AG09319 (cell line): ENCODE results near the gene AMFR.

ENCODE experiments used
- DNase-seq: peaks from one replicate; pipeline ENCODE4 v3.0.0-alpha.2; 2010; ENCODE audit warnings: low read depth; ENCODE audit errors: extremely low read depth
- TF ChIP-seq, protein P1 (sequence below): IDR thresholded peaks from 2 replicates; pipeline ENCODE4 v1.5.1; 2011; ENCODE audit warnings: low read depth, mild to moderate bottlenecking, inconsistent platforms, low read length, moderate library complexity

The AMFR gene

DNA sequence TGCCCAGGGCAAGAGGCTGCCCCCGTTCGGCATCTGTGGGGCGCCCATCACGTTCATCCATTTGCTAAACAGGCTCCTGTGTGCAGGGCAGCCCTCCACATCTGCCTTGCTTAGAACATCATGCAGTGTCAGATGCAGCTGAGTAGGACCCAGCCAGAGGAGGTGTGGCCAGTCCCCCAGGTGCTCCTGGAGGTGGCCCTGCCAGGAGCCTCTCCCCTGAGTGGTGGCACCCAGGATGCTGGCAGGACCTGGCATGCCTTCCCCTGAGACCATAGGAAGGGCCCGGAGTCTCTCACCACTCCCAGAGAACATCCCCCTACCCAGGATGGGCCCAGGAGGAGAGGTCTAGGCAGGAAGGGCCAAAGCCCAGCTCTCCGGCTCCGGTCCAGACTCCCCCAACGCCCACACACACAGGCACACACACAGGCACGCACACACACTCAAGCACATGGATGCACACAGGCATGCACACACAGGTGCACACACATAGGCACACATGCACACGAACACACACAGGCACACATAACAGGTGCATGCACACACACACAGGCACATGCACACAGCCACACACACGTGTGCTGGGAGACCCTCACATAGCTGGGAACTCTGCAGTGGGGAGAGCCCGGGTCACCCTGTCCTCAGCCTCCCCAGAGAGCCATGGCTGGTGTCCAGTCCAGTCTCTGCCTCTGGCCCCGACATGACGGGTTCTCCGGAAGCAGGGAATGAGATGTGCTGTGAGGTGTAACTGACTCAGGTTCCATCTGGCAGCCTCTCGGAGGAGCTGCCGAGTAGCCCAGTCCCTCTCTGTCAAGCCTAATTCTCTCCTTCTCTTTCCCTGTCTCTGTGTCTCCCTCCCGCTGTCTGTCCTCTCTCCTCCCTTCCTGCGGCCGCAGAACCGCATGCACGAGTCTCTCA lies 74.6 kb downstream of the AMFR start:
- no peak for DNase-seq
- TF ChIP-seq, protein P1, sequence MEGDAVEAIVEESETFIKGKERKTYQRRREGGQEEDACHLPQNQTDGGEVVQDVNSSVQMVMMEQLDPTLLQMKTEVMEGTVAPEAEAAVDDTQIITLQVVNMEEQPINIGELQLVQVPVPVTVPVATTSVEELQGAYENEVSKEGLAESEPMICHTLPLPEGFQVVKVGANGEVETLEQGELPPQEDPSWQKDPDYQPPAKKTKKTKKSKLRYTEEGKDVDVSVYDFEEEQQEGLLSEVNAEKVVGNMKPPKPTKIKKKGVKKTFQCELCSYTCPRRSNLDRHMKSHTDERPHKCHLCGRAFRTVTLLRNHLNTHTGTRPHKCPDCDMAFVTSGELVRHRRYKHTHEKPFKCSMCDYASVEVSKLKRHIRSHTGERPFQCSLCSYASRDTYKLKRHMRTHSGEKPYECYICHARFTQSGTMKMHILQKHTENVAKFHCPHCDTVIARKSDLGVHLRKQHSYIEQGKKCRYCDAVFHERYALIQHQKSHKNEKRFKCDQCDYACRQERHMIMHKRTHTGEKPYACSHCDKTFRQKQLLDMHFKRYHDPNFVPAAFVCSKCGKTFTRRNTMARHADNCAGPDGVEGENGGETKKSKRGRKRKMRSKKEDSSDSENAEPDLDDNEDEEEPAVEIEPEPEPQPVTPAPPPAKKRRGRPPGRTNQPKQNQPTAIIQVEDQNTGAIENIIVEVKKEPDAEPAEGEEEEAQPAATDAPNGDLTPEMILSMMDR = no peak

DNA sequence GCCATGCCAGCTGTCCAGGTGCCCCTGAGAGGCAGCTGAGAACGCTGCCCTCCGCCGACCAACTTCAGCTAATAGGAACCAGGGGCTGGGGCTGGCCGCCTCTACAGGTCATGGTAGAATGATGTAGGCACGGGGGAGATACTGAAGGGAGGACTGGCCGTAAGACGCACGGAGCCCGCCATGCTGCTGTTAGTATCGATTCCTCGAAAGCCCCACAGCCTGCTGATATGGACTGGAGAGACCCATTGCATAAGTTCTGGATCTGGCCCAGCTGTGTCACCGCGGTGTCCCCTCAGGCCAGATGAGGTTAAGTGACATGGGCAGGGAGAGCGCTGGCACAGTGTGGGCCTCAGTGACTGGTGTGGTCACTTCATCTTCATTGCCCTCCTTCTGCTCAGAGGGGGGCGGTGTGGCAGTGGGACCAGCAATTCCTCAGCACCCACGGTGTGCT lies 75.6 kb downstream of the AMFR start:
- TF ChIP-seq, protein P1 = no peak
- no peak for DNase-seq

GRCh38 chr16:56349086-56349415 lies 76.3 kb downstream of the AMFR start:
- no peak for DNase-seq
- TF ChIP-seq, protein P1 = no peak

DNA sequence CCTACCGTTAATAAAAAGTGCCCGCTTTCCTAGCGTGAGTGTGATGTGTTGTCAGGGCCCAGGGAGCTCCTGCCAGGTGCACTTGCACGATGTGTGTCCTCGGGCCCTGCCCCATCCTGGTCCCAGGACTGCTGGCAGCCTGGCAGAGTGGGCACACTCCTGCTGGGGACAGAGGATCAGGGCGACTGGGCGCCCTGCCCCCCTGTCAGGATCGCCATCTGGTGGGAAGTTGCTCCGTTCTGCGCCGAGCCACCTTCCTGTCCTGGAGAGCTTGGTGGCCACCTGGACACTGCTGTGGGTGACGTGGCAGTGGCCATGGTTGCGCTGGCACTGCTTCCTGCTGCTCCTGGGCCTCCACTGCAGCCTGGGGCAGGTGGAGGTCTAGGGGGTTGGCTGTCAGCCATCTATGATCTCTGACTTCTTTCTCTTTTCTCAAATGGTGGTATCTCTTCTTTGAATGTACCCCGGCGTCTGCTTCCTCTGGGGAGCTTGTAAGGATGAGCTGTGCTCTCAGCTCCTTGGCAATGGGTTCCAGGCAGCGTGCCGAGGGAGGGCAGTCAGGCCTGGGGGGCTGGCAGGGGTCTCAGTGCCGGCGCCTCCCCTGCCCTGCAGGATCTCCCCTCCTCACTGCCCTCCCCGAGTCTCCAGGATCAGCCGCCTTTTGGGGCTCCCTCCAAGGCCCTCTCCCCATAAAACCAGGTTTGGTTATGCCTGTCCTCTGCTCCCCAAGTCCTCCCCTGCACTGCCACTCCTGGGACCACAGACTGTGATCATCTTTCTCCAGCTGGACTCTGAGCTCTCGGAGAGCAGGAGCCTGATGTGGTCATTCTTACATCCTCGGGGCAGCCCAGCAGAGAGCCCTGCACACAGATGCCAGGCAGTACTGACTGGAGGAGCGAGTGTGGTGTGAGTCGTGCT lies 76.9 kb downstream of the AMFR start:
- no peak for DNase-seq
- TF ChIP-seq, protein P1 = no peak

GRCh38 chr16:56347670-56348069 lies 77.7 kb downstream of the AMFR start:
- DNase-seq = no peak
- TF ChIP-seq, protein P1 = no peak

- TF ChIP-seq, protein P1 = no peak
- DNase-seq = no peak
These were observed 78.2 kb downstream of the AMFR start for GRCh38 chr16:56347166-56347565.
